Neural cell (in vitro differentiated cells): Measurements from ENCODE around the gene DIAPH1. TPM values are rescaled to one million over a fixed set of nuclear protein-coding genes. Genes with fewer than 3 reads are reported as not detected.

Experiments used
- H2AFZ ChIP-seq: fragments of 200-600, 300-800 bp; sonication (generic), shearing (Covaris generic); 2 replicates; pipeline ENCODE4 v1.6.0; 2014; ENCODE audit warnings: low read depth, mild to moderate bottlenecking, antibody characterized with exemption, low read length, moderate library complexity
- H3F3A ChIP-seq: fragments of 200-600 bp; shearing (Covaris generic); 2 replicates; pipeline ENCODE4 v1.6.1; 2016; ENCODE audit warnings: mild to moderate bottlenecking, moderate library complexity, mixed read lengths, antibody characterized with exemption, low read length; ENCODE audit not compliant: insufficient read depth, poor library complexity, severe bottlenecking
- H3K27ac ChIP-seq: fragments of 200-600, 300-800 bp; sonication (generic), shearing (Covaris generic); 2 replicates; pipeline ENCODE4 v1.5.1; 2014; ENCODE audit warnings: mild to moderate bottlenecking, low read length, moderate library complexity
- H3K27me3 ChIP-seq: fragments of 300-800, 200-600 bp; sonication (generic), shearing (Covaris generic); 2 replicates; pipeline ENCODE4 v1.6.0; 2014; ENCODE audit warnings: mild to moderate bottlenecking, low read depth, low read length, moderate library complexity; ENCODE audit not compliant: insufficient read depth
- H3K36me3 ChIP-seq: fragments of 300-800, 200-600 bp; sonication (generic), shearing (Covaris generic); 2 replicates; pipeline ENCODE4 v1.5.1; 2014; ENCODE audit warnings: mild to moderate bottlenecking, antibody characterized with exemption, low read length, moderate library complexity; ENCODE audit not compliant: insufficient read depth
- H3K4me2 ChIP-seq: fragments of 300-800, 200-600 bp; sonication (generic), shearing (Covaris generic); 2 replicates; pipeline ENCODE4 v1.6.0; 2014; ENCODE audit warnings: mild to moderate bottlenecking, low read length
- H3K4me3 ChIP-seq: fragments of 300-800, 200-600 bp; sonication (generic), shearing (Covaris generic); 2 replicates; pipeline ENCODE4 v1.5.1; 2014; ENCODE audit warnings: mild to moderate bottlenecking, low read length, moderate library complexity
- H3K79me2 ChIP-seq: fragments of 200-600 bp; shearing (Covaris generic); replicated peaks from 2 replicates; pipeline ENCODE4 v1.6.0; 2014; ENCODE audit warnings: mild to moderate bottlenecking, low read length, moderate library complexity; ENCODE audit not compliant: insufficient read depth
- H3K9ac ChIP-seq: fragments of 300-800, 200-600 bp; sonication (generic), shearing (Covaris generic); 2 replicates; pipeline ENCODE4 v1.6.1; 2016; ENCODE audit warnings: mild to moderate bottlenecking, low read length, mixed read lengths
- H3K9me2 ChIP-seq: fragments of 200-600 bp; shearing (Covaris generic); 2 replicates; pipeline ENCODE4 v1.6.1; 2016; ENCODE audit warnings: mild to moderate bottlenecking, low read length, mixed read lengths; ENCODE audit not compliant: insufficient read depth
- H3K9me3 ChIP-seq: fragments of 200-600, 300-800 bp; sonication (generic), shearing (Covaris generic); 2 replicates; pipeline ENCODE4 v1.6.1; 2016; ENCODE audit warnings: mild to moderate bottlenecking, mixed run types, low read length, moderate library complexity, mixed read lengths
- H4K20me1 ChIP-seq: fragments of 200-600 bp; shearing (Covaris generic); 2 replicates; pipeline ENCODE4 v1.6.1; 2016; ENCODE audit warnings: mild to moderate bottlenecking, mixed run types; ENCODE audit not compliant: insufficient read depth
- EP300 ChIP-seq: fragments of 450-650 bp; conservative IDR thresholded peaks from 2 replicates; pipeline ENCODE4 v1.6.1; 2014; ENCODE audit warnings: antibody characterized with exemption, mild to moderate bottlenecking, moderate library complexity; ENCODE audit not compliant: poor library complexity, severe bottlenecking
- EZH2 ChIP-seq: fragments of 200-600, 300-800 bp; shearing (Covaris generic), sonication (generic); IDR thresholded peaks from 2 replicates; pipeline ENCODE4 v1.6.1; 2014; ENCODE audit warnings: antibody characterized with exemption, low read length, borderline replicate concordance, mild to moderate bottlenecking; ENCODE audit not compliant: insufficient read depth, poor library complexity, severe bottlenecking
- MXI1 ChIP-seq: fragments of 450-650 bp; conservative IDR thresholded peaks from 2 replicates; pipeline ENCODE4 v1.6.1; 2014; ENCODE audit warnings: antibody characterized with exemption, mild to moderate bottlenecking; ENCODE audit not compliant: poor library complexity, severe bottlenecking
- POLR2AphosphoS5 ChIP-seq: IDR thresholded peaks from 2 replicates; pipeline ENCODE4 v1.6.1; 2012
- RAD21 ChIP-seq: fragments of 450-650 bp; conservative IDR thresholded peaks from 2 replicates; pipeline ENCODE4 v1.6.1; 2014; ENCODE audit warnings: antibody characterized with exemption, mild to moderate bottlenecking, moderate library complexity
- SMC3 ChIP-seq: fragments of 450-650 bp; conservative IDR thresholded peaks from 2 replicates; pipeline ENCODE4 v1.6.1; 2014; ENCODE audit warnings: antibody characterized with exemption, mild to moderate bottlenecking, moderate library complexity; ENCODE audit not compliant: poor library complexity
- TAF1 ChIP-seq: IDR thresholded peaks from 2 replicates; pipeline ENCODE4 v1.6.1; 2012; ENCODE audit warnings: low read depth
- polyA plus RNA-seq: library from polyadenylated mRNA; depleted of rRNA; stranded (reverse); fragments of >200 nt; gene quantifications from 2 replicates; pipeline ENCODE4 v1.2.3, GENCODE V29; 2014
- TF ChIP-seq, protein P1 (sequence below): fragments of 450-650 bp; IDR thresholded peaks from 2 replicates; pipeline ENCODE4 v1.5.1; 2014; ENCODE audit warnings: antibody characterized with exemption, mild to moderate bottlenecking, moderate library complexity; ENCODE audit not compliant: poor library complexity, severe bottlenecking
- TF ChIP-seq, protein P2 (sequence below): IDR thresholded peaks from 2 replicates; pipeline ENCODE4 v1.6.1; 2012; ENCODE audit warnings: borderline replicate concordance

The DIAPH1 gene
- polyA plus RNA-seq, 1 donor from 2014 or later: 21.9 TPM

- H3K9me3 ChIP-seq: no peaks in the 10 kb centered on the region
- no peak overlapping the region for H3K4me2 ChIP-seq
- no peaks in the 10 kb centered on the region for H3K79me2 ChIP-seq
- H3K9ac ChIP-seq: no peak overlapping the region
- no peaks in the 10 kb centered on the region for H3K9me2 ChIP-seq
- H3K36me3 ChIP-seq: no peaks in the 10 kb centered on the region
- H3K27me3 ChIP-seq: no peaks in the 10 kb centered on the region
- peaks cover 2% of the 10 kb centered on the region for H3F3A ChIP-seq
- no peak overlapping the region for H2AFZ ChIP-seq
- no peaks in the 10 kb centered on the region for H4K20me1 ChIP-seq
- H3K4me3 ChIP-seq: no peak overlapping the region
- H3K27ac ChIP-seq: no peak overlapping the region
- no peak for TF ChIP-seq MXI1
Observed at GRCh38 chr5:141504216-141504615, 114.6 kb downstream of the DIAPH1 start.

DNA sequence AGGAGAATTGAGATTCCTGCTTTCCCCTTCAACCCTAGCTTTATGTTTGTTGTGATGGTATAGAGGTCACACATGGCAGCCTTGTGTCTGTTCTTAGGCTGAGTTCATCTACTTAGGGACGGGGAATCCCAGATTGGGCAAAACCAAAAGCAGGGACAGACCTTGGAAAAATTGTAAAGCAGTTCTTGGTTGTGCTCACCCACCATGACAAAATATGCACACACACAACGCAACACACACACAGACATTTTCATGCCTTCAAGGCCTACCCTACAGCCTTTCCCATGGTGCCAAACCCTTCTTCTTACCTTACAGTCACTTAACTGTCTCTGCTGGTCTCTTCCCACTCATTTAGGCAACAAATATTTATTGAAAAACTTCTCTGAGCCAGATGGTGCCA lies 115.1 kb downstream of the DIAPH1 start:
- TF ChIP-seq TAF1 (no peak), MXI1 (no peak)
- H3F3A ChIP-seq: peaks cover 2% of the 10 kb centered on the region
- H3K79me2 ChIP-seq: no peaks in the 10 kb centered on the region
- no peaks in the 10 kb centered on the region for H3K27me3 ChIP-seq
- H3K4me2 ChIP-seq: no peak overlapping the region
- H3K9ac ChIP-seq: no peak overlapping the region
- H3K9me3 ChIP-seq: no peaks in the 10 kb centered on the region
- no peaks in the 10 kb centered on the region for H4K20me1 ChIP-seq
- H3K36me3 ChIP-seq: no peaks in the 10 kb centered on the region
- H3K4me3 ChIP-seq: no peak overlapping the region
- H2AFZ ChIP-seq: no peak overlapping the region
- H3K27ac ChIP-seq: no peak overlapping the region
- no peaks in the 10 kb centered on the region for H3K9me2 ChIP-seq

GRCh38 chr5:141501761-141502160 lies 117.0 kb downstream of the DIAPH1 start:
- TF ChIP-seq TAF1 (no peak), POLR2AphosphoS5 (no peak), MXI1 (no peak), RAD21 (no peak), EP300 (no peak), SMC3 (no peak), EZH2 (no peak)
- TF ChIP-seq, protein P1, sequence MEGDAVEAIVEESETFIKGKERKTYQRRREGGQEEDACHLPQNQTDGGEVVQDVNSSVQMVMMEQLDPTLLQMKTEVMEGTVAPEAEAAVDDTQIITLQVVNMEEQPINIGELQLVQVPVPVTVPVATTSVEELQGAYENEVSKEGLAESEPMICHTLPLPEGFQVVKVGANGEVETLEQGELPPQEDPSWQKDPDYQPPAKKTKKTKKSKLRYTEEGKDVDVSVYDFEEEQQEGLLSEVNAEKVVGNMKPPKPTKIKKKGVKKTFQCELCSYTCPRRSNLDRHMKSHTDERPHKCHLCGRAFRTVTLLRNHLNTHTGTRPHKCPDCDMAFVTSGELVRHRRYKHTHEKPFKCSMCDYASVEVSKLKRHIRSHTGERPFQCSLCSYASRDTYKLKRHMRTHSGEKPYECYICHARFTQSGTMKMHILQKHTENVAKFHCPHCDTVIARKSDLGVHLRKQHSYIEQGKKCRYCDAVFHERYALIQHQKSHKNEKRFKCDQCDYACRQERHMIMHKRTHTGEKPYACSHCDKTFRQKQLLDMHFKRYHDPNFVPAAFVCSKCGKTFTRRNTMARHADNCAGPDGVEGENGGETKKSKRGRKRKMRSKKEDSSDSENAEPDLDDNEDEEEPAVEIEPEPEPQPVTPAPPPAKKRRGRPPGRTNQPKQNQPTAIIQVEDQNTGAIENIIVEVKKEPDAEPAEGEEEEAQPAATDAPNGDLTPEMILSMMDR: no peak
- TF ChIP-seq, protein P2, sequence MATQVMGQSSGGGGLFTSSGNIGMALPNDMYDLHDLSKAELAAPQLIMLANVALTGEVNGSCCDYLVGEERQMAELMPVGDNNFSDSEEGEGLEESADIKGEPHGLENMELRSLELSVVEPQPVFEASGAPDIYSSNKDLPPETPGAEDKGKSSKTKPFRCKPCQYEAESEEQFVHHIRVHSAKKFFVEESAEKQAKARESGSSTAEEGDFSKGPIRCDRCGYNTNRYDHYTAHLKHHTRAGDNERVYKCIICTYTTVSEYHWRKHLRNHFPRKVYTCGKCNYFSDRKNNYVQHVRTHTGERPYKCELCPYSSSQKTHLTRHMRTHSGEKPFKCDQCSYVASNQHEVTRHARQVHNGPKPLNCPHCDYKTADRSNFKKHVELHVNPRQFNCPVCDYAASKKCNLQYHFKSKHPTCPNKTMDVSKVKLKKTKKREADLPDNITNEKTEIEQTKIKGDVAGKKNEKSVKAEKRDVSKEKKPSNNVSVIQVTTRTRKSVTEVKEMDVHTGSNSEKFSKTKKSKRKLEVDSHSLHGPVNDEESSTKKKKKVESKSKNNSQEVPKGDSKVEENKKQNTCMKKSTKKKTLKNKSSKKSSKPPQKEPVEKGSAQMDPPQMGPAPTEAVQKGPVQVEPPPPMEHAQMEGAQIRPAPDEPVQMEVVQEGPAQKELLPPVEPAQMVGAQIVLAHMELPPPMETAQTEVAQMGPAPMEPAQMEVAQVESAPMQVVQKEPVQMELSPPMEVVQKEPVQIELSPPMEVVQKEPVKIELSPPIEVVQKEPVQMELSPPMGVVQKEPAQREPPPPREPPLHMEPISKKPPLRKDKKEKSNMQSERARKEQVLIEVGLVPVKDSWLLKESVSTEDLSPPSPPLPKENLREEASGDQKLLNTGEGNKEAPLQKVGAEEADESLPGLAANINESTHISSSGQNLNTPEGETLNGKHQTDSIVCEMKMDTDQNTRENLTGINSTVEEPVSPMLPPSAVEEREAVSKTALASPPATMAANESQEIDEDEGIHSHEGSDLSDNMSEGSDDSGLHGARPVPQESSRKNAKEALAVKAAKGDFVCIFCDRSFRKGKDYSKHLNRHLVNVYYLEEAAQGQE: no peak
- Histone ChIP-seq H3F3A (no peaks in the 10 kb centered on the region), H3K9me3 (no peaks in the 10 kb centered on the region), H3K9me2 (no peaks in the 10 kb centered on the region), H3K27me3 (no peaks in the 10 kb centered on the region), H2AFZ (no peak overlapping the region), H3K27ac (no peak overlapping the region), H3K36me3 (no peaks in the 10 kb centered on the region), H3K9ac (no peak overlapping the region), H3K4me3 (no peak overlapping the region), H4K20me1 (no peaks in the 10 kb centered on the region), H3K79me2 (no peaks in the 10 kb centered on the region), H3K4me2 (no peak overlapping the region)
